GM18873 (cell line): ENCODE measurements around the gene R3HCC1L.
"Not testable (repeated sequence)": the region's sequence is repeated elsewhere in the genome, so short reads cannot be mapped to it uniquely, and the experiment has no call there.

Source experiments
- ATAC-seq: cut with Tn5 transposase; IDR thresholded peaks from one replicate; pipeline ENCODE4 v1.9.1; 2021; ENCODE audit warnings: mild to moderate bottlenecking, moderate library complexity, moderate number of reproducible peaks; ENCODE audit not compliant: unreplicated experiment, low FRiP score

Gene R3HCC1L

DNA sequence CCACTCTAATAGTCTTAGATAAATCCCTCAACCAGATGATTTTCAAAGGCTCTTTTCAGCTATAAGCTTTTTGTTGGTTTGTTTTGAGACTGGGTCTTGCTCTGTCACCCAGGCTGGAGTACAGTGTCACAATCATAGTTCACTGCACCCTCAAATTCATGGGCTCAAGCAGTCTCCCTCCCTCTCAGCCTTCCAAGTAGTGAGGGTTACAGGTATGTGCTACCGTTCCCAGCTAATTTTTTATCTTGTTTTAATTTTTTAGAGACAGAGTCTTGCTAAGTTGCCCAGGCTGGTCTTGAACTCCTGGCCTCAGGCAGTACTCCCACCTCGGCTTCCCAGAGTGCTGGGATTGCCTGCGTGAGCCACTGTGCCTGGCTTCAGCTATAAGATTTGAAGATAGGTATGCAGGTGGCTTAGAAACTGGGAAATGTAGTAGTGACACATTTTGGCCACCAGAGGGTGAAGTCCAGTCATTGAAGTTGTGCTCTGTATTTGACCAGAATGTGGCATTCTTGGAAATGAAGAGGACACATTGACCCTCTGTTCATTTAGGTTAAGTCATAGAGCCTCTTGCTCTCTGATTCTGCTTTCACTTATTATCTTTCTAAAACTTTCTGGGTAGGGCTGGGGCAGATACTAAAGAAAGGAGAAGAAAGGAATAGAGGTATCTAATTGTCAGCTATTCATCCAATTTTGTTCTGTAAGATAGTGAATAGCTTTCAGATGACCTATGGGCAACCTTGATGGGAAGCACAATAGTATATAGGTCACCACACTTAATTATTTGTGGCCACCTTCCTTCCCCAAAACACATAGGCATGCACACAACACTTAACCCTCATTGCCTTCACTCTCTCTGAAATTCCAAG, 36.0 kb downstream of the R3HCC1L start:
- ATAC-seq, result no peak

DNA sequence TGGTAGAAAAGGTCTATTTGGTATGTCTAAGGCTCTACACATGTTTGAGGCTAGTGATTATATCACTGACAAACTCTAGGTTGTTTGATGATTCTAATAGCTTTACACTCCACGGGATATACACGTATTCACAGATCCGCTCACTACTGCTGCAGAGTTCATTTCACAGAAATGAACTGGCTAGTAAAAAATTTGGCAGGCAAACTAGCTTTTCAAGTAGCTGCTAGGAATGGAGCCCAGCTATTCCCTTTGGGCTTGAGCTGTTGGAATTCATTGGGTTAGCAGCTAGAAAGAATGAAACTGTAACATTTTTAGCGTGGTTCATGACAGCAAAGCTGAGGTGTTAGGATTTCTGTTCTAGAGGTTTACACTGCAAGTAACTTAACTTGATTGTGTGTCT, 37.6 kb downstream of the R3HCC1L start:
- no peak for ATAC-seq

DNA sequence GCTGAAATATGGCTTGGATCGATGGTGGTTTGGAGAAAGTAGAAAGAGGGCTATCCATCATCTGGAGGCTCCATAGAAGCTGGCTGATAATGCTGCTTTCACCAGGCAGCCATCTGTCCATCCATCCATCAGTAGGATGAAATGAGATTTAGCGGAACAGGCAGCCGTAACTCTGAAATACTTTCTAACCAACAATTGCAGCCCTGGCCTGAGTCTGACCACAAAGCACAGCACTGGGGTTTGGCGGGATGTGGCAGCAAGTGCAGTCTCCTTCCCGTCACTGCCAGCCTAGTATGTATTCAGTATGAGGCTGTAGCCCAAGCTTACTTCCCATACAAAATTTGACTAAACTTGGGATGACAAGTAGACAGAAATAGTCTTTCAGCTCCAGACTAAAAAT, 38.0 kb downstream of the R3HCC1L start:
- ATAC-seq, result no peak

DNA sequence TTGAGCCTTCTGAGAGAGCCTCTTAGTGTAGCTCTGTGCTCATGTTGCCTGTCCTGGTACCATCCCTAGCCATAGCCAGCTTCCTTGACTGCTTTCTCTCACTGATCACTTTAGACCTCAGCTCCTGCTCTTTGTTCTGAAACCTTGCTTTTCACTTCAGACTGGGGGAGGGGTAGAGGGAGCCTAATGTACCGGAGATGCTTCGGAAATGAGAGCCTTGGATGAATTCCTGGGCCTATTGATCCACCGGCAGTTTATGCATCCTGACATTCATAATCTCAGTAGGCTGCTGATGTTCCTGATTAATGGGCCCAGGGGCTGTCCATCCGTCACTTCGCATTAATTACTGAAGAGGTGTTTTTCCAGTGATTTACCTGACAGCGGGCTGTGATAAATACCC, 38.8 kb downstream of the R3HCC1L start:
- no peak for ATAC-seq

GRCh38 chr10:98182351-98182915, 48.0 kb downstream of the R3HCC1L start:
- not testable (repeated sequence) for ATAC-seq

- no peak for ATAC-seq
Measured at GRCh38 chr10:98186681-98187080, 52.2 kb downstream of the R3HCC1L start.

- not testable (repeated sequence) for ATAC-seq
Measured at GRCh38 chr10:98190773-98191172, 56.3 kb downstream of the R3HCC1L start.

DNA sequence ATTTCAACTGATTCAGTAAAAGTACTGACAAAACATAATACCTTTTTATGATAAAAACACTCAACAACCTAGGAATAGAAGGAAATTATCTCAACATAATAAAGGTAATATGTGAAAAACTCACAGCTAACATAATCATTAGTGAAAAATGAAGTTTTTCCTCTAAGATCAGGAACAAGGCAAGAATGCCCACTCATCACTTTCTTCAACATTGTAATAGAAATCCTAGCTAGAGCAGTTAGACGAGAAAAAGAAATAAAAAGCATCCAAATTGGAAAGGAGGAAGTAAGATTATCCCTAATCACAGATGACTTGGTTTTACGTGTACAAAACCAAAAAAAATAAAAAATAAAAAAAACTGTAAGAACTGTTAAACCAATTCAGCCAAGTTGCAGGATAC, 58.6 kb downstream of the R3HCC1L start:
- ATAC-seq, result no peak

DNA sequence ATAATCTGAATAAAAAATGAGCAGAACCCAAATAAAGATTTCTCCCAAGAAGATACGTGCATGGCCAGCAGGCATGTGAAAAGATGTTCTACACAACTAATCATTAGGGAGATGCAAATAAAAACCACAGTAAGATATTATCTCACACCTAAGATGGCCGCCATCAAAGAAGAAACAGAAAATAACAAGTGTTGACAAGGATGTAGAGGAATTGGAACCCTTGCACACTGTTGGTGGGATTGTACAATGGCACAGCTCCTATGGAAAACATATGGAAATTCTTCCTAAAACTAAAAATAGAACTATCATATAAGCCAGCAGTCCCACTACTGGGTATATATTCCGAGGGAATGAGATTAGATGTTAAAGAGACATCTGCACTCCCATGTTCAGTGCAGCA, 60.2 kb downstream of the R3HCC1L start:
- ATAC-seq, result no peak

GRCh38 chr10:98195120-98195519, 60.7 kb downstream of the R3HCC1L start:
- ATAC-seq, result no peak

- no peak for ATAC-seq
Measured at GRCh38 chr10:98196985-98197384, 62.5 kb downstream of the R3HCC1L start.

GRCh38 chr10:98201760-98202159, 67.3 kb downstream of the R3HCC1L start:
- ATAC-seq, result no peak

- ATAC-seq, result no peak
Measured at GRCh38 chr10:98202378-98202777, 67.9 kb downstream of the R3HCC1L start.

DNA sequence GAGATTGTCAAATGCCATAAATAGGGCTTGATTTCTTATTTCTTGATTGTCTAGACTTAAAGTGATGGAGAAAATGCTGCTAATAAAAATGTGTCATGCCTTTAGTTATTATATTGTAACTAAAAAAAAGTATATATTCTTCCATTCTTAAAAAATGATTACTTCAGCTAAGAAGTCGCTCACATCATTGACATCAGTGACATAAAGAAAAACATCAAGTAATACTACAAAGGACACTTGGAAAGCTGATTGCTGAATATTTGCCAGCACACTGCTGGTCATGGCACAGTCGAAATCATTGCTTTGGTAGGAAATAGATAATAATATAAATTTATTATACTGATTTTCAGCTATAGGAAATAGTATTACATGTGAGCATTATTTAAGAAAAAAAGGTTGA, 70.9 kb downstream of the R3HCC1L start:
- ATAC-seq, result no peak

DNA sequence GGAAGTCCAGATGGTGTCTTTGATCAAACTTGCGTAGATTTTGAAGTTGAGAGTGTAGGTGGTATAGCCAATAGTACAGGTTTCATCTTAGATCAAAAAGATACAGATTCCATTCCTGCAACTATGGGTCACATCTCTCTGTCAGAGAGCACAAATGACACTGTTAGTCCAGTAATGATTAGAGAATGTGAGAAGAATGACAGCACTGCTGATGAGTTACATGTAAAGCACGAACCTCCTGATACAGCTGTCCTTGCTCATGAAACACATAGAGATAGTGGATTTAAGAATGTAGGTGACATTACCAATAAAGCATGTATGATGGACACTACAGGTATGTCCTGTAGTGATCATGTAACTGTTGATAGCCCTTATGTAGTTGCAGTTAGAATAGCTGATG, 74.5 kb downstream of the R3HCC1L start:
- no peak for ATAC-seq

GRCh38 chr10:98209441-98209840, 75.0 kb downstream of the R3HCC1L start:
- no peak for ATAC-seq

- ATAC-seq, result no peak
Measured at GRCh38 chr10:98212196-98212595, 77.7 kb downstream of the R3HCC1L start.

DNA sequence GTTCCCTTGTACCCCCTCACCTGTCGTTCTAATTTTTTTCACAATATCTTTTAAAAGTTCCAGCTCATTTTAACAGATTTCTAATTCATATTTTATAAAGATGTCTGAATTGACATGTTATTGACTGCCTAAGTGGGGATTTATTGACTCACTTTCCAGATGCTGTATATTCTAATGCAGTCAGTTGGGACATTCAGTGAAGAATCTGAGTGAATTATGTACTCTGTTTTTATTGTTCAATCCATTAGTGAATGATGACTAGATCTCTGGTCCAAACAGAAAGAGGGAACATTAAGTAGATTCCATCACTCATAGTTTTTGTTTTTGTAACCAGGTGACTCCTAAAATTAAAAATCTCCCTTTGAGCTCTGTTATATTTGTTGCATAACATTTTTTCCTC, 79.3 kb downstream of the R3HCC1L start:
- no peak for ATAC-seq

- ATAC-seq, result no peak
Measured at GRCh38 chr10:98215373-98215772, 80.9 kb downstream of the R3HCC1L start.

- no peak for ATAC-seq
Measured at GRCh38 chr10:98217801-98218200, 83.3 kb downstream of the R3HCC1L start.

DNA sequence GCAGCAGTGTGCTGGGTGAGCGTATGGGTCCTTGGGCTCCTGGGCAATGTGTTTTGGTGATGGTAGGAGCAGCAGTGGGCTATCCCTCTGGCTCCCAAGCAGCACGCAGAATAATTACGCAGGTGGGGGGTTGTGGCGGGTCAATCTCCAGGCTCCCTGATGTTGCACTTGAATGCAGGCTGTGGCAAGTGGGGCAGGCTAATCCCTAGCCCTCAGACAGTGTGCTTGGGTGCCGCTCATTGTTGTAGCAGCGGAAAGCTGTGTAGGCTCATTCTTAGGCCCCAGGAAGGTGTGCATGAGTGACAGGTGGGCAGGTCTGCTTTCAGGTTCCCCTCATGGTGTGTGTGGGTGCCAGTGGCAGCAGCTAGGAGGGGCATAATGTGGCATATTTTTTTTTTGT, 89.4 kb downstream of the R3HCC1L start:
- ATAC-seq, result no peak

DNA sequence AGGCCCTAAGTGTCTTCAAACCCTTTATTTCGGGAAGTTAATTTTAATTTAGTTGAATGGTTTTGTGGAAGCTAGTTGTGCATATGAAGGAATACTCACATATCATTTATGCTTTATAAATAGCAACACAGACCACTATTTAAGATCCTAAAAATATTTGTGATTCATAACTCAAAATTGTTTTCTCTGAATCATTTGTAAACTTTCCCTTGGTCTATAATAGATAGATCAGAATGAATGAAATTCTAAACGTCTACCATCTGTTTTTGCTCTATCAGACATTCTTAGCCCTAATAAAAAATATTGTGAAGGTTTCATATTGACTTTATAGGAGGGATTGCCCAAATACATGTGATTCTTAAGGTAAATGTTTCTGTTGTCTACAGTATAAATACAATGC, 90.1 kb downstream of the R3HCC1L start:
- no peak for ATAC-seq
